Upper lobe of left lung (tissue), 4 donors: ENCODE measurements around the gene TRIM50.
"Not testable (repeated sequence)": the region's sequence is repeated elsewhere in the genome, so short reads cannot be mapped to it uniquely, and the experiment has no call there.

Experiments used
- CTCF ChIP-seq, 6 experiments: fragments of 450-650 bp in 4 of 6; fragments of 200-600 bp in 2 of 6; sonication (generic) in 2 of 6; IDR thresholded peaks; one replicate each; pipeline ENCODE4 v1.5.1; 2016 to 2019; ENCODE audit warnings: antibody characterized with exemption in 6 of 6
- POLR2A ChIP-seq, 4 donors: fragments of 450-650 bp; IDR thresholded peaks; one replicate each; pipeline ENCODE4 v1.5.1; 2016 to 2017; ENCODE audit warnings: antibody characterized with exemption in 4 of 4, mild to moderate bottlenecking in 2 of 4

- TF ChIP-seq POLR2A, CTCF (IDR thresholded peaks at IDR 0.05): not testable (repeated sequence)
These were observed 30.6 kb downstream of the TRIM50 start for GRCh38 chr7:73297235-73297634.
